ENCODE data around the gene CSF2RB. TPM values are rescaled to one million over a fixed set of nuclear protein-coding genes. Genes with fewer than 3 reads are reported as not detected.

The CSF2RB gene
- total RNA-seq, 1 donor from 2014 or later: not detected

GRCh38 chr22:36926721-36927435, 13.4 kb downstream of the CSF2RB start:
- peaks cover 4% of the 10 kb centered on the region for H3K27me3 ChIP-seq (ENCODE audit: control insufficient read depth, insufficient read depth, low read length)
- FAIRE-seq: no peak

DNA sequence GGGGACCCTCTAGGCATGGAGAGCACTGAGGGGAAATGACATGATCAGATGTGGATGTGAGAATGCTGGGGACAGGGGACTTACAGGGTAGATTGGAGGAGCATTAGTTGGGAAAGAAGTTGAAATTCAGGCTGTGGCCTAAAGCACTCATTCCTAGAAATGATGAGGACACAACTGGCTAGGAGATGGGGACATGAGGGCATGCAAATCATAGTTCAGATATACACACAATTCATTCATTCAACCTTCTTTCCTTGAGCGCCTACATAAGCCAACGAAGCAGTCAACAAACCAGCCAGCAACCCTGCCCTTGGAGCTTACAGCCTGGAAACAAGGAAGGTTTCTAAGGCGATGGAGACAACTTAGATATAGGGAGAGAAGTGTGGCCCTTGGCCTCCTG, 14.2 kb downstream of the CSF2RB start:
- no peaks in the 10 kb centered on the region for H3K27me3 ChIP-seq (ENCODE audit: control insufficient read depth, insufficient read depth, low read length)
- DNase-seq (ENCODE audit: low read depth): no peak
- no peak overlapping the region for H3K4me3 ChIP-seq (ENCODE audit: low read depth, low read length)
- TF ChIP-seq, protein P1, sequence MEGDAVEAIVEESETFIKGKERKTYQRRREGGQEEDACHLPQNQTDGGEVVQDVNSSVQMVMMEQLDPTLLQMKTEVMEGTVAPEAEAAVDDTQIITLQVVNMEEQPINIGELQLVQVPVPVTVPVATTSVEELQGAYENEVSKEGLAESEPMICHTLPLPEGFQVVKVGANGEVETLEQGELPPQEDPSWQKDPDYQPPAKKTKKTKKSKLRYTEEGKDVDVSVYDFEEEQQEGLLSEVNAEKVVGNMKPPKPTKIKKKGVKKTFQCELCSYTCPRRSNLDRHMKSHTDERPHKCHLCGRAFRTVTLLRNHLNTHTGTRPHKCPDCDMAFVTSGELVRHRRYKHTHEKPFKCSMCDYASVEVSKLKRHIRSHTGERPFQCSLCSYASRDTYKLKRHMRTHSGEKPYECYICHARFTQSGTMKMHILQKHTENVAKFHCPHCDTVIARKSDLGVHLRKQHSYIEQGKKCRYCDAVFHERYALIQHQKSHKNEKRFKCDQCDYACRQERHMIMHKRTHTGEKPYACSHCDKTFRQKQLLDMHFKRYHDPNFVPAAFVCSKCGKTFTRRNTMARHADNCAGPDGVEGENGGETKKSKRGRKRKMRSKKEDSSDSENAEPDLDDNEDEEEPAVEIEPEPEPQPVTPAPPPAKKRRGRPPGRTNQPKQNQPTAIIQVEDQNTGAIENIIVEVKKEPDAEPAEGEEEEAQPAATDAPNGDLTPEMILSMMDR (IDR thresholded peaks at IDR 0.05; ENCODE audit: insufficient read depth, low read length, severe bottlenecking): no peak
- FAIRE-seq: no peak
- no peaks in the 10 kb centered on the region for H3K36me3 ChIP-seq (ENCODE audit: control insufficient read depth, insufficient read depth, low read length)

More at GRCh38 chr22:36926721-36927435, 13.4 kb downstream of the CSF2RB start:
- Histone ChIP-seq H3K36me3 (ENCODE audit: control insufficient read depth, insufficient read depth, low read length) (no peaks in the 10 kb centered on the region), H3K4me3 (ENCODE audit: low read depth, low read length) (no peak overlapping the region)
- TF ChIP-seq, protein P1 (IDR thresholded peaks at IDR 0.05; ENCODE audit: insufficient read depth, low read length, severe bottlenecking): no peak
- DNase-seq (ENCODE audit: low read depth): no peak

- Histone ChIP-seq H3K4me3 (ENCODE audit: low read depth, low read length) (no peak overlapping the region), H3K36me3 (ENCODE audit: control insufficient read depth, insufficient read depth, low read length) (no peaks in the 10 kb centered on the region), H3K27me3 (ENCODE audit: control insufficient read depth, insufficient read depth, low read length) (no peaks in the 10 kb centered on the region)
- TF ChIP-seq, protein P1 (IDR thresholded peaks at IDR 0.05; ENCODE audit: insufficient read depth, low read length, severe bottlenecking): no peak
- FAIRE-seq (no peak), DNase-seq (ENCODE audit: low read depth) (no peak)
Measured at GRCh38 chr22:36928196-36928595, 14.8 kb downstream of the CSF2RB start.

DNA sequence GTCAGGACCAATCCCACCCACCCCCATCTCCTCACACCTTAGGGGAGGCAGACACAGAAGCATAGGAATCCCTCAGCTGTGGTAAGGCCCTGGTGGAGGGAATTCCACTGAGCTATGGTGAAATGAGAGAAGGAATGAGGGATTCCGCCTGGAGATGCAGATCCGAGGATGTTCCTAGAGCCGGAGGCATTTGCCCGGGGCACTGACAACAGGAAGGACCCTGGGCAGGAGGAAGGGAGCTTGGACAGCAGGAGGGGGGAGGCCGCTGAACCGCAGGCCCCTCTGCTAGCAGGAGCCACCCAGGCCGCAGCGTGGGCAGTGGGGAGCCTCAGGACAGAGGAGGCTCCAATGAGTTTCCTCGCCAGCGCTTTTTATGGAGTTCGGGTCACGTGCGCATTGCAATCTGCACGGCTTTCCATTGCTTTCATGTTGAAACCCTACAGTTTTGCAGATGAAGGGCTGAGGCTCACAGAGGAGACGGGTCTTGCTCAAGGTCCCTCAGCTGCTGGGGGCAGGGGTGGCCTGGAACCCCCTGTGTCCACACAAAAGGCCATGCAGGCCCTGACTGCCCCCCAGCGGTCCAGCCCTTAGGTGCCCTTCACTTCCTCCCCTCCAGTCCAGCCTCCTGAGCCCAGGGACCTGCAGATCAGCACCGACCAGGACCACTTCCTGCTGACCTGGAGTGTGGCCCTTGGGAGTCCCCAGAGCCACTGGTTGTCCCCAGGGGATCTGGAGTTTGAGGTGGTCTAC, 15.5 kb downstream of the CSF2RB start:
- TF ChIP-seq, protein P1 (IDR thresholded peaks at IDR 0.05; ENCODE audit: insufficient read depth, low read length, severe bottlenecking): no peak
- DNase-seq (ENCODE audit: low read depth) (no peak), FAIRE-seq (no peak)
- Histone ChIP-seq H3K27me3 (ENCODE audit: control insufficient read depth, insufficient read depth, low read length) (no peaks in the 10 kb centered on the region), H3K36me3 (ENCODE audit: control insufficient read depth, insufficient read depth, low read length) (no peaks in the 10 kb centered on the region), H3K4me3 (ENCODE audit: low read depth, low read length) (no peak overlapping the region)

GRCh38 chr22:36929621-36930020, 16.2 kb downstream of the CSF2RB start:
- TF ChIP-seq, protein P1 (IDR thresholded peaks at IDR 0.05; ENCODE audit: insufficient read depth, low read length, severe bottlenecking): no peak
- FAIRE-seq: no peak

More at GRCh38 chr22:36929621-36930020, 16.2 kb downstream of the CSF2RB start:
- H3K4me3 ChIP-seq (ENCODE audit: low read depth, low read length): no peak overlapping the region
- no peaks in the 10 kb centered on the region for H3K36me3 ChIP-seq (ENCODE audit: control insufficient read depth, insufficient read depth, low read length)
- H3K27me3 ChIP-seq (ENCODE audit: control insufficient read depth, insufficient read depth, low read length): no peaks in the 10 kb centered on the region
- DNase-seq (ENCODE audit: low read depth): no peak
